GM06990 (cell line): ENCODE results near the gene CHST11.
A peak's percentile ranks its signal among the peaks of the same experiment; 100 is the strongest.

ENCODE experiments used
- DNase-seq: peaks from one replicate; pipeline ENCODE4 v3.0.0-alpha.2; 2011; ENCODE audit not compliant: insufficient read length; ENCODE audit errors: extremely low read depth
- H3K27me3 ChIP-seq: replicated peaks from 2 replicates; pipeline ENCODE4 v1.6.0; 2011; ENCODE audit warnings: low read length; ENCODE audit not compliant: control insufficient read depth, insufficient read depth
- H3K36me3 ChIP-seq: 2 replicates; pipeline ENCODE4 v1.5.1; 2011; ENCODE audit warnings: low read length; ENCODE audit not compliant: control insufficient read depth, insufficient read depth
- H3K4me3 ChIP-seq: replicated peaks from 2 replicates; pipeline ENCODE4 v1.5.1; 2011; ENCODE audit warnings: low read depth, mild to moderate bottlenecking, control low read depth, low read length
- CTCF ChIP-seq: IDR thresholded peaks from 2 replicates; pipeline ENCODE4 v1.5.1; 2011; ENCODE audit warnings: low read length, control low read depth, mild to moderate bottlenecking, inconsistent platforms; ENCODE audit not compliant: insufficient read depth, poor library complexity, severe bottlenecking

Gene CHST11

GRCh38 chr12:104680070-104680469 is 223.3 kb downstream of the CHST11 start:
- Histone ChIP-seq H3K4me3 (no peak overlapping the region), H3K27me3 (no peaks in the 10 kb centered on the region), H3K36me3 (no peaks in the 10 kb centered on the region)
- peak; percentile 64 for TF ChIP-seq CTCF
- DNase-seq, result no peak

- no peak for TF ChIP-seq CTCF
- no peak overlapping the region for H3K4me3 ChIP-seq
- DNase-seq, result no peak
- H3K27me3 ChIP-seq, result no peaks in the 10 kb centered on the region
- H3K36me3 ChIP-seq, result no peaks in the 10 kb centered on the region
These were observed 223.7 kb downstream of the CHST11 start for GRCh38 chr12:104680491-104680890.

GRCh38 chr12:104681012-104681690 is 224.4 kb downstream of the CHST11 start:
- H3K27me3 ChIP-seq, result no peaks in the 10 kb centered on the region
- H3K36me3 ChIP-seq, result no peaks in the 10 kb centered on the region
- DNase-seq, result no peak
- H3K4me3 ChIP-seq, result no peak overlapping the region
- no peak for TF ChIP-seq CTCF

GRCh38 chr12:104682790-104683279 is 226.1 kb downstream of the CHST11 start:
- no peak for DNase-seq
- TF ChIP-seq CTCF, result no peak
- no peaks in the 10 kb centered on the region for H3K27me3 ChIP-seq
- no peaks in the 10 kb centered on the region for H3K36me3 ChIP-seq
- peak overlapping the region; percentile 33 for H3K4me3 ChIP-seq

- TF ChIP-seq CTCF, result no peak
These were observed 227.2 kb downstream of the CHST11 start for GRCh38 chr12:104683831-104684503.

More at GRCh38 chr12:104683831-104684503, 227.2 kb downstream of the CHST11 start:
- no peak overlapping the region for H3K4me3 ChIP-seq
- DNase-seq, result no peak
- H3K36me3 ChIP-seq, result no peaks in the 10 kb centered on the region
- no peaks in the 10 kb centered on the region for H3K27me3 ChIP-seq
